Neuron (in vitro differentiated cells): ENCODE data around the gene TBC1D3K.
"Not testable (repeated sequence)": the region's sequence is repeated elsewhere in the genome, so short reads cannot be mapped to it uniquely, and the experiment has no call there.

ENCODE experiments used
- H2AFZ ChIP-seq: one replicate; pipeline ENCODE4 v1.6.1; 2013; ENCODE audit warnings: low read depth, mild to moderate bottlenecking, inconsistent platforms, low read length, moderate library complexity
- H3K27me3 ChIP-seq: one replicate; pipeline ENCODE4 v1.6.1; 2013; ENCODE audit warnings: low read length; ENCODE audit not compliant: insufficient read depth
- H3K36me3 ChIP-seq: one replicate; pipeline ENCODE4 v1.6.1; 2013; ENCODE audit warnings: low read length; ENCODE audit not compliant: insufficient read depth
- H3K4me1 ChIP-seq: one replicate; pipeline ENCODE4 v1.6.1; 2013; ENCODE audit warnings: low read length; ENCODE audit not compliant: insufficient read depth
- H3K4me3 ChIP-seq: 2 replicates; pipeline ENCODE4 v1.5.1; 2013; ENCODE audit warnings: mild to moderate bottlenecking, low read length, moderate library complexity
- H3K9me3 ChIP-seq: one replicate; pipeline ENCODE4 v1.6.1; 2013; ENCODE audit warnings: low read length

Gene TBC1D3K

GRCh38 chr17:37924115-37924514, at the start of gene TBC1D3K:
TSS of gene TBC1D3K (plus strand) at chr17:37924415. CDS start at chr17:37926000, 1,585 bp downstream.
- H3K4me3 ChIP-seq, H3K9me3 ChIP-seq, H3K4me1 ChIP-seq, H3K27me3 ChIP-seq, H2AFZ ChIP-seq, H3K36me3 ChIP-seq: not testable (repeated sequence)

- Histone ChIP-seq H3K4me1 (no peaks in the 10 kb centered on the region), H2AFZ (no peak overlapping the region), H3K36me3 (no peaks in the 10 kb centered on the region), H3K4me3 (no peak overlapping the region), H3K27me3 (no peaks in the 10 kb centered on the region), H3K9me3 (no peaks in the 10 kb centered on the region)
These were observed 39.7 kb upstream of the TBC1D3K start for GRCh38 chr17:37884516-37884915.

GRCh38 chr17:37885136-37885535, 39.1 kb upstream of the TBC1D3K start:
- Histone ChIP-seq H3K27me3 (no peaks in the 10 kb centered on the region), H3K4me1 (no peaks in the 10 kb centered on the region), H3K4me3 (no peak overlapping the region), H2AFZ (no peak overlapping the region), H3K9me3 (no peaks in the 10 kb centered on the region), H3K36me3 (no peaks in the 10 kb centered on the region)

DNA sequence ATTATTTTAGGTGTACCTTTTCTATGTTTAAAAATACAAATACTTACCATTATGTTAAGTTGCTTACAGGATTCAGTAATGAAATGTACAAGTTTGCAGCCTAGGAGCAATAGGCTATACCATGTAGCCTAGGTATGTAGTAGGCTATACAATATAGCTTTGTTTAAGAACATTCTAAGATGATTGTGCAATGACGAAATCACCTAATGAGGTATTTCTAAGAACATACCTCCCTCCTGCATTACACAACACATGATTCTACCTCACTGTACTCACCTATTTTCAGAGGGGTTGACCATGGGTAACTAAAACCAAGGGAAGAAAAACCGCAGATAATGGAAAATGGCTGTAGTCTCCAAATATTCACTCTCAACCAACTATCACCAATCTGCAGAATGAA, 35.3 kb upstream of the TBC1D3K start:
- Histone ChIP-seq H3K4me1 (no peaks in the 10 kb centered on the region), H3K4me3 (no peak overlapping the region), H3K27me3 (no peaks in the 10 kb centered on the region), H2AFZ (no peak overlapping the region), H3K36me3 (no peaks in the 10 kb centered on the region), H3K9me3 (no peaks in the 10 kb centered on the region)

DNA sequence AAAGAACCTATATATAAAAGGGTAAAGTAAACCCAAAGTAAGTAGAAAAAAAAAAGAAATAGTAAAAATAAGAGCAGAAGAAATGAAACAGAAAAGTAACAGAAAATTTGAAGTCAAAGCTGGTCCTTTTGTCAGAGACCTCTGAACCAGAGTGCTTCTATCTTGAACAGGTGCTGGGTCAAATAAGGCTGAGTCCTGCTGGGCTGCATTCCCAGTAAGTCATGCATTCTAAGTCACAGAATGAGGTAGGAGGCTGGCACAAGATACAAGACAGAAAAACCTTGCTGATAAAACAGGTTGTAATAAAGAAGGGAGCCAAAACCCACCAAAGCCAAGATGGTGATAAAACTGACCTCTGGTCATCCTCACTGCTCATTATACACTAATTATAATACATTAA, 27.3 kb upstream of the TBC1D3K start:
- H3K4me1 ChIP-seq, H3K9me3 ChIP-seq, H3K27me3 ChIP-seq, H2AFZ ChIP-seq, H3K36me3 ChIP-seq, H3K4me3 ChIP-seq: not testable (repeated sequence)
